PFSK-1 (cell line): ENCODE results near the gene PRKCQ.

Source experiments
- FOXP2 ChIP-seq: optimal IDR thresholded peaks from 2 replicates; pipeline ENCODE3; 2011; ENCODE audit warnings: borderline replicate concordance, control low read depth, inconsistent platforms; ENCODE audit not compliant: insufficient read depth; ENCODE audit errors: extremely low read length, extremely low read depth
- POLR2AphosphoS5 ChIP-seq: IDR thresholded peaks from 2 replicates; pipeline ENCODE4 v1.6.1; 2012; ENCODE audit warnings: low read depth, mild to moderate bottlenecking, control low read depth, low read length, moderate library complexity
- SIN3A ChIP-seq: IDR thresholded peaks from 2 replicates; pipeline ENCODE4 v1.6.1; 2012; ENCODE audit warnings: mild to moderate bottlenecking, low read length, moderate library complexity, borderline replicate concordance; ENCODE audit not compliant: insufficient read depth
- TAF1 ChIP-seq: IDR thresholded peaks from 2 replicates; pipeline ENCODE4 v1.6.1; 2012; ENCODE audit warnings: low read length, control low read depth, borderline replicate concordance; ENCODE audit not compliant: insufficient read depth
- TF ChIP-seq, protein P1 (sequence below), 2 experiments: IDR thresholded peaks; 2 replicates each; pipeline versions ENCODE4 v1.6.1 to v1.8.0; 2011 to 2012; ENCODE audit warnings: low read depth in 2 of 2, low read length in 2 of 2, control low read depth in 1 of 2, inconsistent platforms in 1 of 2, mild to moderate bottlenecking in 1 of 2, moderate library complexity in 1 of 2; ENCODE audit not compliant: insufficient read depth in 1 of 2

PRKCQ gene

DNA sequence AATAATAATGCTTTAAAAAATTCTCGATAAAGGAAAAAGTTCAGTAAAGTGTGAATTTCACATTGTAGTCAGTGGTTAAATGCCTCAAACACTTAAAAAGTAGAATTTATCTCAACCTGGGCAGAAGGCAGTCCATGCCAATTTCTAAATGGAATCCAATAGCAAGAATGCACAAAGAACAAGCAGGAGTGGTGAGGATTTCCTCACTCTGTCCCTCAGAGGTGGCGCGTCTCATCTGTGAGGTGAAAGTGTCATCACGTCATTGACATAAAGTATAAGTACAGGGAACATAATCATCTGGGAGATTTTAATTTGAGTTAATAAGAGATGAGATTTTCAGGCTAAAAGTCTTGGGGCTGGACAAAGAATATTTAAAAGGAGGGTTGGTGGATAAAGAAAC, 10.0 kb upstream of the PRKCQ start:
- TF ChIP-seq, protein P1, sequence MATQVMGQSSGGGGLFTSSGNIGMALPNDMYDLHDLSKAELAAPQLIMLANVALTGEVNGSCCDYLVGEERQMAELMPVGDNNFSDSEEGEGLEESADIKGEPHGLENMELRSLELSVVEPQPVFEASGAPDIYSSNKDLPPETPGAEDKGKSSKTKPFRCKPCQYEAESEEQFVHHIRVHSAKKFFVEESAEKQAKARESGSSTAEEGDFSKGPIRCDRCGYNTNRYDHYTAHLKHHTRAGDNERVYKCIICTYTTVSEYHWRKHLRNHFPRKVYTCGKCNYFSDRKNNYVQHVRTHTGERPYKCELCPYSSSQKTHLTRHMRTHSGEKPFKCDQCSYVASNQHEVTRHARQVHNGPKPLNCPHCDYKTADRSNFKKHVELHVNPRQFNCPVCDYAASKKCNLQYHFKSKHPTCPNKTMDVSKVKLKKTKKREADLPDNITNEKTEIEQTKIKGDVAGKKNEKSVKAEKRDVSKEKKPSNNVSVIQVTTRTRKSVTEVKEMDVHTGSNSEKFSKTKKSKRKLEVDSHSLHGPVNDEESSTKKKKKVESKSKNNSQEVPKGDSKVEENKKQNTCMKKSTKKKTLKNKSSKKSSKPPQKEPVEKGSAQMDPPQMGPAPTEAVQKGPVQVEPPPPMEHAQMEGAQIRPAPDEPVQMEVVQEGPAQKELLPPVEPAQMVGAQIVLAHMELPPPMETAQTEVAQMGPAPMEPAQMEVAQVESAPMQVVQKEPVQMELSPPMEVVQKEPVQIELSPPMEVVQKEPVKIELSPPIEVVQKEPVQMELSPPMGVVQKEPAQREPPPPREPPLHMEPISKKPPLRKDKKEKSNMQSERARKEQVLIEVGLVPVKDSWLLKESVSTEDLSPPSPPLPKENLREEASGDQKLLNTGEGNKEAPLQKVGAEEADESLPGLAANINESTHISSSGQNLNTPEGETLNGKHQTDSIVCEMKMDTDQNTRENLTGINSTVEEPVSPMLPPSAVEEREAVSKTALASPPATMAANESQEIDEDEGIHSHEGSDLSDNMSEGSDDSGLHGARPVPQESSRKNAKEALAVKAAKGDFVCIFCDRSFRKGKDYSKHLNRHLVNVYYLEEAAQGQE (IDR thresholded peaks at IDR 0.05; ENCODE audit: insufficient read depth in 1 of 2, low read depth in 2 of 2, low read length in 2 of 2) = no peak
- TF ChIP-seq TAF1 (no peak), SIN3A (no peak), FOXP2 (no peak), POLR2AphosphoS5 (no peak)

GRCh38 chr10:6589287-6590094, 9.4 kb upstream of the PRKCQ start:
- TF ChIP-seq FOXP2 (no peak), SIN3A (no peak), TAF1 (no peak), POLR2AphosphoS5 (no peak)
- TF ChIP-seq, protein P1 (IDR thresholded peaks at IDR 0.05; ENCODE audit: insufficient read depth in 1 of 2, low read depth in 2 of 2, low read length in 2 of 2) = no peak

DNA sequence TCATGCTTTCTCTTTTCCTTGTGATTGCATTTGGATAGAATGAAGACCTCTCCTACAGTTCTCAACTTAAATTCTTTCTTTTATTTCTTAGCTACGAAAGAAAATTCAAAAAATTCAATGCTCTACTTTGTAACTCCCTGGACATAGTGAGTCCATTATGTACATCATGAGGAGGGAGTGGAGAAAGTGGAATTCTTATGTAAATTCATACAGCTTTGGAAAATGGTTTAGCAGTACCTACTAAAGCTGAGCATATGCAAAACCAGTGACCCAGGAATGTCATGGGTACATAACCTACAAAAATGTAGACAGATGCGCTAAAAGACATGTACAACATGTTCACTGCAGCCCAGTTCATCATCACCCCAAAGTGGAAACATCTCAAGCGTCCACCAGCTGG, 8.8 kb upstream of the PRKCQ start:
- TF ChIP-seq SIN3A (no peak), TAF1 (no peak), FOXP2 (no peak), POLR2AphosphoS5 (no peak)
- TF ChIP-seq, protein P1 (IDR thresholded peaks at IDR 0.05; ENCODE audit: insufficient read depth in 1 of 2, low read depth in 2 of 2, low read length in 2 of 2) = no peak

DNA sequence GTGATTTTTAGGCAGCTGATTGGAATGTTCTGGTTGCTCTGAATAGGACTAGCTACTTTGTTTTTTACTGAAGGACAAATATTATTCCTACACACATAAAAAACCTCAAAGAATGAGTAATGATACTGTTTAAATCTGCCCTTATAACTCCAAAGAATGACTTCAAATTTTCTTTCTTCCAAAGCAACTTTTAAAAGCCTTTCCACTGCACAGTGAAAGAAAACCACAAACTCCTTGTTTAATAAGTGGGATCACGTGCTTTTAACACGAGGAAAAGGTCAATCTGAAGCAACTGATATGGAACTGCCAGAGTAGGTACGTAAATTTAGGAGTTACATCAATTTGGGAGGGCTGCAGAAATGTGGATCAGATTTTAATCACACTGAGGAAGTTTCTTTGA, 8.0 kb upstream of the PRKCQ start:
- TF ChIP-seq POLR2AphosphoS5 (no peak), FOXP2 (no peak), SIN3A (no peak), TAF1 (no peak)
- TF ChIP-seq, protein P1 (IDR thresholded peaks at IDR 0.05; ENCODE audit: insufficient read depth in 1 of 2, low read depth in 2 of 2, low read length in 2 of 2) = no peak

- TF ChIP-seq SIN3A = no peak
Observed at GRCh38 chr10:6586501-6586900, 6.4 kb upstream of the PRKCQ start.
